Upper lobe of left lung (tissue), 4 donors: ENCODE measurements around the gene MAML2.

Experiments
- CTCF ChIP-seq, 6 experiments: fragments of 450-650 bp in 4 of 6; fragments of 200-600 bp in 2 of 6; sonication (generic) in 2 of 6; IDR thresholded peaks; one replicate each; pipeline ENCODE4 v1.5.1; 2016 to 2019; ENCODE audit warnings: antibody characterized with exemption in 6 of 6
- EP300 ChIP-seq, 4 donors: sonication (generic); formaldehyde crosslinking; IDR thresholded peaks; one replicate each; pipeline ENCODE4 v1.5.1; 2017; ENCODE audit warnings: antibody characterized with exemption in 4 of 4, control low read depth in 2 of 4
- POLR2A ChIP-seq, 4 donors: fragments of 450-650 bp; IDR thresholded peaks; one replicate each; pipeline ENCODE4 v1.5.1; 2016 to 2017; ENCODE audit warnings: antibody characterized with exemption in 4 of 4, mild to moderate bottlenecking in 2 of 4
- POLR2AphosphoS5 ChIP-seq, 2 donors: sonication (generic); formaldehyde crosslinking; IDR thresholded peaks; one replicate each; pipeline ENCODE4 v1.5.1; 2017; ENCODE audit warnings: antibody characterized with exemption in 2 of 2

- TF ChIP-seq CTCF (IDR thresholded peaks at IDR 0.05) (no peak), POLR2AphosphoS5 (IDR thresholded peaks at IDR 0.05) (no peak), POLR2A (IDR thresholded peaks at IDR 0.05) (no peak), EP300 (IDR thresholded peaks at IDR 0.05) (no peak)
Observed at GRCh38 chr11:96074551-96075310, 268.3 kb downstream of the MAML2 start.
